K562 (cell line): Measurements from ENCODE around the gene MMP10. TPM values are rescaled to one million over a fixed set of nuclear protein-coding genes. Genes with fewer than 3 reads are reported as not detected.

Experiments
- ATAC-seq: fragments of 200-7000 bp; cut with Tn5 transposase; 3 replicates; pipeline ENCODE4 v1.9.1; 2020; ENCODE audit warnings: moderate library complexity
- BruUV-seq: library from RNA; stranded (reverse); fragments of 400-500 nt; replicated peaks from 2 replicates; lab custom pipeline; 2021; lab: Mats Ljungman, UMichigan
- CTCF ChIA-PET: fragments of 300-600 bp; formaldehyde crosslinking; extraction: SDS; loops from one replicate; lab custom pipeline; 2021; ENCODE audit warnings: low intra/inter-chr PET ratio; lab: Yijun Ruan, JAX
- POLR2A ChIA-PET: fragments of 300-600, 350-650 bp; sonication (Branson Sonifier 250); formaldehyde crosslinking; extraction: SDS; loops from one replicate; lab custom pipeline; 2021; ENCODE audit warnings: antibody characterized with exemption, inconsistent platforms; lab: Yijun Ruan, JAX
- DNase-seq, 4 experiments: peaks; one replicate each; pipeline versions ENCODE4 v3.0.0 to v3.0.0-alpha.2; 2011 to 2018; ENCODE audit warnings: low spot score in 3 of 4, mixed read lengths in 3 of 4; ENCODE audit errors: extremely low read depth in 1 of 4
- FAIRE-seq: peaks from 2 replicates; lab custom pipeline; 2011; peaks lifted over from hg19 to GRCh38; lab: Jason Lieb, UNC
- H2AFZ ChIP-seq: 2 replicates; pipeline ENCODE4 v1.6.0; 2011; ENCODE audit warnings: low read depth, low read length, control low read depth, inconsistent platforms
- H3K27ac ChIP-seq: fragments of 200-600 bp; 3 replicates; pipeline ENCODE4 v1.8.0; 2011; ENCODE audit warnings: low read depth, mild to moderate bottlenecking, control low read depth, inconsistent platforms, low read length, moderate library complexity, mixed read lengths; ENCODE audit errors: extremely low read depth
- H3K27me3 ChIP-seq, 2 experiments: fragments of 300-600 bp in 1 of 2; 2 replicates in 1 of 2; 3 replicates in 1 of 2; pipeline versions ENCODE4 v1.6.0 to v1.8.0; 2011; ENCODE audit warnings: inconsistent platforms in 2 of 2, low read length in 2 of 2, mild to moderate bottlenecking in 1 of 2, mixed read lengths in 1 of 2, moderate library complexity in 1 of 2; ENCODE audit not compliant: control insufficient read depth in 2 of 2, insufficient read depth in 2 of 2
- H3K36me3 ChIP-seq: fragments of 300-600 bp; 3 replicates; pipeline ENCODE4 v1.8.0; 2011; ENCODE audit warnings: mild to moderate bottlenecking, low read length, inconsistent platforms; ENCODE audit not compliant: control insufficient read depth, insufficient read depth
- H3K4me1 ChIP-seq, 2 experiments: fragments of 200-600 bp in 1 of 2; replicated peaks in 1 of 2; 2 replicates in 1 of 2; 3 replicates in 1 of 2; pipeline versions ENCODE4 v1.5.1 to v1.8.0; 2011; ENCODE audit warnings: inconsistent platforms in 2 of 2, low read length in 2 of 2, mild to moderate bottlenecking in 1 of 2, mixed read lengths in 1 of 2, moderate library complexity in 1 of 2; ENCODE audit not compliant: control insufficient read depth in 2 of 2, insufficient read depth in 2 of 2
- H3K4me2 ChIP-seq: 2 replicates; pipeline ENCODE4 v1.6.1; 2011; ENCODE audit warnings: low read length, control low read depth, inconsistent platforms, mixed read lengths; ENCODE audit not compliant: insufficient read depth
- H3K4me3 ChIP-seq: fragments of 200-600 bp; sonication (generic), shearing (Covaris generic); 2 replicates; pipeline ENCODE4 v1.5.1; 2016; ENCODE audit warnings: control low read depth, inconsistent platforms
- H3K79me2 ChIP-seq: fragments of 200-600 bp; 3 replicates; pipeline ENCODE4 v1.8.0; 2011; ENCODE audit warnings: low read length, inconsistent platforms; ENCODE audit not compliant: control insufficient read depth, insufficient read depth
- H3K9ac ChIP-seq, 2 experiments: 2 replicates each; pipeline versions ENCODE4 v1.6.0 to v1.6.1; 2011; ENCODE audit warnings: low read depth in 2 of 2, low read length in 2 of 2, control low read depth in 1 of 2, inconsistent platforms in 1 of 2, mild to moderate bottlenecking in 1 of 2, mixed read lengths in 1 of 2; ENCODE audit not compliant: insufficient read depth in 1 of 2
- H3K9me1 ChIP-seq: one replicate; pipeline ENCODE4 v1.6.0; 2011; ENCODE audit warnings: inconsistent platforms, mild to moderate bottlenecking, low read length, moderate library complexity; ENCODE audit not compliant: control insufficient read depth, insufficient read depth
- H3K9me3 ChIP-seq: replicated peaks from 2 replicates; pipeline ENCODE4 v1.5.1; 2011; ENCODE audit warnings: low read depth, low read length, inconsistent platforms; ENCODE audit not compliant: control insufficient read depth, insufficient read depth
- H4K20me1 ChIP-seq: replicated peaks from 2 replicates; pipeline ENCODE4 v1.6.1; 2011; ENCODE audit warnings: low read length, inconsistent platforms, mixed read lengths; ENCODE audit not compliant: control insufficient read depth, insufficient read depth
- SPI1 ChIP-seq: IDR thresholded peaks from 2 replicates; pipeline ENCODE4 v1.6.1; 2011; ENCODE audit warnings: low read depth, low read length, control low read depth, borderline replicate concordance
- ZFPM2 ChIP-seq: fragments of 250-450 bp; sonication (Bioruptor Pico); IDR thresholded peaks from 2 replicates; pipeline ENCODE4 v1.5.1; 2022; ENCODE audit warnings: mild to moderate bottlenecking
- in situ Hi-C: fragments of 300-500 bp; cut with MboI; formaldehyde crosslinking; loops from 4 replicates; pipeline ENCODE4 v1.15.0; 2018; ENCODE audit warnings: inconsistent platforms, mixed read lengths
- intact Hi-C: fragments of 100-400 bp; cut with micrococcal nuclease; formaldehyde crosslinking; loops from 2 replicates; pipeline ENCODE4 v1.14.2; 2022
- polyA plus RNA-seq, 8 experiments: library from polyadenylated mRNA; depleted of rRNA in 4 of 8; stranded (reverse) in 5 of 8; unstranded in 3 of 8; fragments of >200 nt; fragmentation: Nextera tagmentation in 2 of 8; fragmentation: Illumina TruSeq in 1 of 8; extraction: Ambion mirVana in 2 of 8; extraction: Trizol in 1 of 8; gene quantifications; 2 replicates each; pipeline versions ENCODE4 v1.2.1 to v1.2.3, GENCODE V29; 2011 to 2014; ENCODE audit warnings: inconsistent platforms in 1 of 8, missing spikeins in 1 of 8
- total RNA-seq, 7 experiments: library from RNA; depleted of rRNA in 6 of 7; stranded (reverse); fragments of >200 nt in 6 of 7; fragmentation: Illumina TruSeq in 2 of 7; extraction: Trizol in 2 of 7; gene quantifications; 2 replicates each; pipeline versions ENCODE4 v1.2.1 to v1.2.3, GENCODE V29; 2011 to 2021; ENCODE audit warnings: low replicate concordance in 1 of 7

The MMP10 gene
- total and polyA plus RNA-seq, 9 of the 15 experiments (the other 6 are each of a cell fraction or from before 2014, with no cell fraction given), result not detected

- no peak for FAIRE-seq
- H3K4me2 ChIP-seq, result no peak overlapping the region
- ChIA-PET CTCF (no interaction called here), POLR2A (no interaction called here)
- no peak overlapping the region for H2AFZ ChIP-seq
- H3K36me3 ChIP-seq, result no peaks in the 10 kb centered on the region
- peak; percentile 62; the same call in 1 of the 2 replicates for TF ChIP-seq SPI1
- TF ChIP-seq ZFPM2 (CRISPR knock-in tag), result no peak
- in situ Hi-C loops, result no loop called here
- H3K27ac ChIP-seq, result no peak overlapping the region
- no peak for DNase-seq
- H3K4me1 ChIP-seq, result no peaks in the 10 kb centered on the region
- no peaks in the 10 kb centered on the region for H3K9me3 ChIP-seq
- H3K4me3 ChIP-seq, result no peak overlapping the region
- H4K20me1 ChIP-seq, result no peaks in the 10 kb centered on the region
- no peaks in the 10 kb centered on the region for H3K79me2 ChIP-seq
- no peaks in the 10 kb centered on the region for H3K9me1 ChIP-seq
- intact Hi-C loops, result no loop called here
- no TSS peak for BruUV-seq
- H3K9ac ChIP-seq, result no peak overlapping the region
- no peaks in the 10 kb centered on the region for H3K27me3 ChIP-seq
- no peak for ATAC-seq
Measured at GRCh38 chr11:102722821-102723220, 57.6 kb downstream of the MMP10 start.

Other genes with a start within 250 kb of the MMP10 start
Only the 7 nearest of the 8 such genes appear.
- not detected in 2 replicates for gene MMP20, start 155.3 kb downstream of the MMP10 start, total RNA-seq (2014; rRNA removed)
- gene MMP20, start 155.3 kb downstream of the MMP10 start, total RNA-seq (2014; rRNA removed; fragmentation: Illumina TruSeq; extraction: Trizol), result not detected in 2 replicates
- not detected in 2 replicates for gene MMP20, start 155.3 kb downstream of the MMP10 start, total RNA-seq (2015; rRNA removed; fragmentation: Illumina TruSeq; extraction: Trizol)
- gene MMP20, start 155.3 kb downstream of the MMP10 start, total RNA-seq (2021), result not detected in 2 replicates
- gene MMP20, start 155.3 kb downstream of the MMP10 start, polyA plus RNA-seq (2011; rRNA removed), result not detected in 2 replicates
- gene MMP20, start 155.3 kb downstream of the MMP10 start, polyA plus RNA-seq (2014; fragmentation: Illumina TruSeq; extraction: Trizol), result not detected in 2 replicates
- not detected for gene MMP20, start 155.3 kb downstream of the MMP10 start, polyA plus RNA-seq (2014; fragmentation: Nextera tagmentation; extraction: Ambion mirVana)
- gene MMP20, start 155.3 kb downstream of the MMP10 start, polyA plus RNA-seq (2014; rRNA removed), result not detected in 2 replicates
- gene MMP27, start 74.9 kb downstream of the MMP10 start, total RNA-seq (2014; rRNA removed), result not detected in 2 replicates
- gene MMP27, start 74.9 kb downstream of the MMP10 start, total RNA-seq (2014; rRNA removed; fragmentation: Illumina TruSeq; extraction: Trizol), result not detected in 2 replicates
- gene MMP27, start 74.9 kb downstream of the MMP10 start, total RNA-seq (2015; rRNA removed; fragmentation: Illumina TruSeq; extraction: Trizol), result not detected in 2 replicates
- not detected in 2 replicates for gene MMP27, start 74.9 kb downstream of the MMP10 start, total RNA-seq (2021)
- gene MMP27, start 74.9 kb downstream of the MMP10 start, polyA plus RNA-seq (2011; rRNA removed), result not detected in 2 replicates
- not detected in 2 replicates for gene MMP27, start 74.9 kb downstream of the MMP10 start, polyA plus RNA-seq (2014; fragmentation: Illumina TruSeq; extraction: Trizol)
- not detected for gene MMP27, start 74.9 kb downstream of the MMP10 start, polyA plus RNA-seq (2014; fragmentation: Nextera tagmentation; extraction: Ambion mirVana)
- not detected in 2 replicates for gene MMP27, start 74.9 kb downstream of the MMP10 start, polyA plus RNA-seq (2014; rRNA removed)
- not detected in 2 replicates for gene MMP8, start 55.7 kb downstream of the MMP10 start, total RNA-seq (2014; rRNA removed)
- not detected in 2 replicates for gene MMP8, start 55.7 kb downstream of the MMP10 start, total RNA-seq (2014; rRNA removed; fragmentation: Illumina TruSeq; extraction: Trizol)
- gene MMP8, start 55.7 kb downstream of the MMP10 start, total RNA-seq (2015; rRNA removed; fragmentation: Illumina TruSeq; extraction: Trizol), result not detected in 2 replicates
- not detected in 2 replicates for gene MMP8, start 55.7 kb downstream of the MMP10 start, total RNA-seq (2021)
- gene MMP8, start 55.7 kb downstream of the MMP10 start, polyA plus RNA-seq (2011; rRNA removed), result not detected in 2 replicates
- not detected in 2 replicates for gene MMP8, start 55.7 kb downstream of the MMP10 start, polyA plus RNA-seq (2014; fragmentation: Illumina TruSeq; extraction: Trizol)
- not detected for gene MMP8, start 55.7 kb downstream of the MMP10 start, polyA plus RNA-seq (2014; fragmentation: Nextera tagmentation; extraction: Ambion mirVana)
- gene MMP8, start 55.7 kb downstream of the MMP10 start, polyA plus RNA-seq (2014; rRNA removed), result not detected in 2 replicates
- gene MMP1, start 17.5 kb upstream of the MMP10 start, total RNA-seq (2014; rRNA removed), result not detected in 2 replicates
- gene MMP1, start 17.5 kb upstream of the MMP10 start, total RNA-seq (2014; rRNA removed; fragmentation: Illumina TruSeq; extraction: Trizol), result 0.15 TPM in 1 of 2 replicates, not detected in the other
- 0.19 and 0.25 TPM in 2 replicates for gene MMP1, start 17.5 kb upstream of the MMP10 start, total RNA-seq (2015; rRNA removed; fragmentation: Illumina TruSeq; extraction: Trizol)
- 0.18 TPM in 1 of 2 replicates, not detected in the other for gene MMP1, start 17.5 kb upstream of the MMP10 start, total RNA-seq (2021)
- gene MMP1, start 17.5 kb upstream of the MMP10 start, polyA plus RNA-seq (2011; rRNA removed), result 0.07 and 0.33 TPM in 2 replicates
- gene MMP1, start 17.5 kb upstream of the MMP10 start, polyA plus RNA-seq (2014; fragmentation: Illumina TruSeq; extraction: Trizol), result 0.09 and 0.10 TPM in 2 replicates
- under 1 TPM in 1 of 2 experiments, not detected in 1; 0.06 TPM for gene MMP1, start 17.5 kb upstream of the MMP10 start, polyA plus RNA-seq (2014; fragmentation: Nextera tagmentation; extraction: Ambion mirVana)
- gene MMP1, start 17.5 kb upstream of the MMP10 start, polyA plus RNA-seq (2014; rRNA removed), result 0.07 TPM in 1 of 2 replicates, not detected in the other
- not detected in 2 replicates for gene MMP3, start 63.0 kb upstream of the MMP10 start, total RNA-seq (2014; rRNA removed)
- not detected in 2 replicates for gene MMP3, start 63.0 kb upstream of the MMP10 start, total RNA-seq (2014; rRNA removed; fragmentation: Illumina TruSeq; extraction: Trizol)
- not detected in 2 replicates for gene MMP3, start 63.0 kb upstream of the MMP10 start, total RNA-seq (2015; rRNA removed; fragmentation: Illumina TruSeq; extraction: Trizol)
- not detected in 2 replicates for gene MMP3, start 63.0 kb upstream of the MMP10 start, total RNA-seq (2021)
- not detected in 2 replicates for gene MMP3, start 63.0 kb upstream of the MMP10 start, polyA plus RNA-seq (2011; rRNA removed)
- not detected in 2 replicates for gene MMP3, start 63.0 kb upstream of the MMP10 start, polyA plus RNA-seq (2014; fragmentation: Illumina TruSeq; extraction: Trizol)
- gene MMP3, start 63.0 kb upstream of the MMP10 start, polyA plus RNA-seq (2014; fragmentation: Nextera tagmentation; extraction: Ambion mirVana), result not detected
- gene MMP3, start 63.0 kb upstream of the MMP10 start, polyA plus RNA-seq (2014; rRNA removed), result not detected in 2 replicates
- not detected in 2 replicates for gene MMP12, start 94.4 kb upstream of the MMP10 start, total RNA-seq (2014; rRNA removed)
- not detected in 2 replicates for gene MMP12, start 94.4 kb upstream of the MMP10 start, total RNA-seq (2014; rRNA removed; fragmentation: Illumina TruSeq; extraction: Trizol)
- gene MMP12, start 94.4 kb upstream of the MMP10 start, total RNA-seq (2015; rRNA removed; fragmentation: Illumina TruSeq; extraction: Trizol), result not detected in 2 replicates
- not detected in 2 replicates for gene MMP12, start 94.4 kb upstream of the MMP10 start, total RNA-seq (2021)
- gene MMP12, start 94.4 kb upstream of the MMP10 start, polyA plus RNA-seq (2011; rRNA removed), result not detected in 2 replicates
- not detected in 2 replicates for gene MMP12, start 94.4 kb upstream of the MMP10 start, polyA plus RNA-seq (2014; fragmentation: Illumina TruSeq; extraction: Trizol)
- gene MMP12, start 94.4 kb upstream of the MMP10 start, polyA plus RNA-seq (2014; fragmentation: Nextera tagmentation; extraction: Ambion mirVana), result not detected
- not detected in 2 replicates for gene MMP12, start 94.4 kb upstream of the MMP10 start, polyA plus RNA-seq (2014; rRNA removed)
- gene MMP13, start 175.1 kb upstream of the MMP10 start, total RNA-seq (2014; rRNA removed), result not detected in 2 replicates
- not detected in 2 replicates for gene MMP13, start 175.1 kb upstream of the MMP10 start, total RNA-seq (2014; rRNA removed; fragmentation: Illumina TruSeq; extraction: Trizol)
- not detected in 2 replicates for gene MMP13, start 175.1 kb upstream of the MMP10 start, total RNA-seq (2015; rRNA removed; fragmentation: Illumina TruSeq; extraction: Trizol)
- not detected in 2 replicates for gene MMP13, start 175.1 kb upstream of the MMP10 start, total RNA-seq (2021)
- gene MMP13, start 175.1 kb upstream of the MMP10 start, polyA plus RNA-seq (2011; rRNA removed), result not detected in 2 replicates
- gene MMP13, start 175.1 kb upstream of the MMP10 start, polyA plus RNA-seq (2014; fragmentation: Illumina TruSeq; extraction: Trizol), result not detected in 2 replicates
- not detected for gene MMP13, start 175.1 kb upstream of the MMP10 start, polyA plus RNA-seq (2014; fragmentation: Nextera tagmentation; extraction: Ambion mirVana)
- not detected in 2 replicates for gene MMP13, start 175.1 kb upstream of the MMP10 start, polyA plus RNA-seq (2014; rRNA removed)